SK-N-SH treated with all-trans-retinoic acid at 6 μM for 48 hours (cell line): ENCODE measurements around the gene TRRAP.

Source experiments
- ATAC-seq: fragments of 200-7000 bp; cut with Tn5 transposase; 3 replicates; pipeline ENCODE4 v1.9.1; 2020; ENCODE audit warnings: mild to moderate bottlenecking, moderate library complexity
- ARNTL ChIP-seq: fragments of 450-650 bp; formaldehyde crosslinking; IDR thresholded peaks from 2 replicates; pipeline ENCODE4 v1.5.0; 2020; ENCODE audit warnings: low read depth, mild to moderate bottlenecking, moderate library complexity, borderline replicate concordance
- CREB5 ChIP-seq: fragments of 250-450 bp; sonication (Bioruptor Pico); IDR thresholded peaks from 2 replicates; pipeline ENCODE4 v1.5.1; 2020; ENCODE audit warnings: low read depth, mild to moderate bottlenecking, moderate library complexity
- CSDC2 ChIP-seq: fragments of 250-450 bp; sonication (Bioruptor Pico); IDR thresholded peaks from 2 replicates; pipeline ENCODE4 v1.5.0; 2020; ENCODE audit warnings: mild to moderate bottlenecking, moderate library complexity
- ESRRG ChIP-seq: fragments of 250-450 bp; sonication (Bioruptor Pico); IDR thresholded peaks from 2 replicates; pipeline ENCODE4 v1.6.1; 2021; ENCODE audit warnings: mild to moderate bottlenecking
- ISL1 ChIP-seq: fragments of 250-450 bp; sonication (Bioruptor Pico); IDR thresholded peaks from 2 replicates; pipeline ENCODE4 v2.1.2; 2022; ENCODE audit warnings: mild to moderate bottlenecking, moderate library complexity
- OSR1 ChIP-seq: fragments of 250-450 bp; sonication (Bioruptor Pico); IDR thresholded peaks from 2 replicates; pipeline ENCODE4 v1.8.0; 2022; ENCODE audit warnings: moderate library complexity, mild to moderate bottlenecking, inconsistent platforms
- PATZ1 ChIP-seq: fragments of 250-450 bp; sonication (Bioruptor Pico); IDR thresholded peaks from 2 replicates; pipeline ENCODE4 v1.8.0; 2020; ENCODE audit warnings: mild to moderate bottlenecking, moderate library complexity, borderline replicate concordance
- POU6F1 ChIP-seq: fragments of 250-450 bp; sonication (Bioruptor Pico); IDR thresholded peaks from 2 replicates; pipeline ENCODE4 v1.8.0; 2021; ENCODE audit warnings: low read depth, mild to moderate bottlenecking, moderate library complexity, borderline replicate concordance
- PPARA ChIP-seq: fragments of 250-450 bp; sonication (Bioruptor Pico); IDR thresholded peaks from 2 replicates; pipeline ENCODE4 v1.5.0; 2020; ENCODE audit warnings: mild to moderate bottlenecking, borderline replicate concordance
- RARB ChIP-seq: fragments of 250-450 bp; sonication (Bioruptor Pico); IDR thresholded peaks from 2 replicates; pipeline ENCODE4 v1.8.0; 2021; ENCODE audit warnings: mild to moderate bottlenecking, moderate library complexity
- SNAI2 ChIP-seq: fragments of 250-450 bp; sonication (Bioruptor Pico); IDR thresholded peaks from 2 replicates; pipeline ENCODE4 v1.5.0; 2020; ENCODE audit warnings: mild to moderate bottlenecking, moderate library complexity
- TCF4 ChIP-seq: fragments of 250-450 bp; sonication (Bioruptor Pico); IDR thresholded peaks from 2 replicates; pipeline ENCODE4 v1.8.0; 2021; ENCODE audit warnings: mild to moderate bottlenecking, moderate library complexity, borderline replicate concordance
- TOX ChIP-seq: fragments of 250-450 bp; sonication (Bioruptor Pico); IDR thresholded peaks from 2 replicates; pipeline ENCODE4 v1.8.0; 2021; ENCODE audit warnings: mild to moderate bottlenecking, moderate library complexity, borderline replicate concordance
- TSHZ2 ChIP-seq: fragments of 250-450 bp; sonication (Bioruptor Pico); IDR thresholded peaks from 2 replicates; pipeline ENCODE4 v1.5.0; 2020; ENCODE audit warnings: mild to moderate bottlenecking, moderate library complexity
- ZC3H10 ChIP-seq: fragments of 250-450 bp; sonication (Bioruptor Pico); IDR thresholded peaks from 2 replicates; pipeline ENCODE4 v1.5.1; 2021; ENCODE audit warnings: mild to moderate bottlenecking, moderate library complexity
- ZFP3 ChIP-seq: fragments of 250-450 bp; sonication (Bioruptor Pico); IDR thresholded peaks from 2 replicates; pipeline ENCODE4 v1.5.0; 2020; ENCODE audit warnings: mild to moderate bottlenecking, moderate library complexity
- ZFP30 ChIP-seq: fragments of 450-650 bp; formaldehyde crosslinking; IDR thresholded peaks from 2 replicates; pipeline ENCODE4 v1.5.0; 2022; ENCODE audit warnings: mild to moderate bottlenecking, moderate library complexity
- ZNF565 ChIP-seq: fragments of 450-650 bp; formaldehyde crosslinking; conservative IDR thresholded peaks from 2 replicates; pipeline ENCODE4 v1.5.0; 2020; ENCODE audit warnings: low read depth, mild to moderate bottlenecking, moderate library complexity
- ZNF70 ChIP-seq: fragments of 450-650 bp; formaldehyde crosslinking; IDR thresholded peaks from 2 replicates; pipeline ENCODE4 v1.5.0; 2020; ENCODE audit warnings: mild to moderate bottlenecking, moderate library complexity
- ZNF8 ChIP-seq: fragments of 450-650 bp; formaldehyde crosslinking; IDR thresholded peaks from 2 replicates; pipeline ENCODE4 v1.5.0; 2020; ENCODE audit warnings: mild to moderate bottlenecking, moderate library complexity

Gene TRRAP

DNA sequence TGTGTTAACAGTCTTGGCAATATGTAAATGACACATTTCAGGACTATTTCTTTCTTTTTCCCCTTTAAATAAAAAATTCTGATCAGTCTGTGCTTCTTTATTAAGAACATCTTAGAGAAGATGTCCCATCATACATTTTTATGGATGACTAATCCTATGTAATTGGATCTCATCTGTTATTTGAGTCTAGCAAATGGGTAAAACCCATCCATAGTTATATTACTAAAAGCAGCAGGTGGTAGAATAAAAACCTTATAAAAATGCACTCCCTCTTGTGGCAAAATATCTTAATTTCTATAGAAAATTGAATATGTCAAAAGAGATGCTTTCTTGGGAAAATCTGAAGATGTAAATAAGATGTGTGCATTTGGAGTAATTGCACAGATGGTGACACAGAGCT lies 35.3 kb downstream of the TRRAP start (continued):
- TF ChIP-seq POU6F1 (CRISPR knock-in tag): no peak

DNA sequence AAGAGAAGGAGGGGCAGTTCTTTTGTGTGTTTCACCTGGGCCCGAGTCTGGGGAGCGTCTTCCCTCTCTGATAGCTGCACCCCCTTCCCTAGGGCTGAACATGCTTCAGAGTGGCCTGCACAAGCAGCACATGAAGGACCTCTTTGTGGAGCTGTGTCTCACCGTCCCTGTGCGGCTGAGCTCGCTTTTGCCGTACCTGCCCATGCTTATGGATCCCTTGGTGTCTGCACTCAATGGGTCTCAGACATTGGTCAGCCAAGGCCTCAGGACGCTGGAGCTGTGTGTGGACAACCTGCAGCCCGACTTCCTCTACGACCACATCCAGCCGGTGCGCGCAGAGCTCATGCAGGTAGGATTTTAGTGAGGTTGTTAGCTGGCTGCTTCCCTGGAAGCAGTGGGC lies 39.0 kb downstream of the TRRAP start:
- ATAC-seq: no peak
- no peak for TF ChIP-seq ISL1 (CRISPR knock-in tag)
- no peak for TF ChIP-seq ZFP3 (CRISPR knock-in tag)
- no peak for TF ChIP-seq TCF4 (CRISPR knock-in tag)
- TF ChIP-seq ZNF8 (CRISPR knock-in tag): no peak
- TF ChIP-seq RARB (CRISPR knock-in tag): no peak
- no peak for TF ChIP-seq ESRRG (CRISPR knock-in tag)
- TF ChIP-seq ZNF565 (CRISPR knock-in tag): no peak
- TF ChIP-seq OSR1 (CRISPR knock-in tag): no peak
- no peak for TF ChIP-seq ZC3H10 (CRISPR knock-in tag)
- no peak for TF ChIP-seq PPARA (CRISPR knock-in tag)
- no peak for TF ChIP-seq CREB5 (CRISPR knock-in tag)
- TF ChIP-seq TSHZ2 (CRISPR knock-in tag): no peak
- TF ChIP-seq PATZ1 (CRISPR knock-in tag): no peak
- no peak for TF ChIP-seq ARNTL (CRISPR knock-in tag)
- no peak for TF ChIP-seq ZNF70 (CRISPR knock-in tag)
- no peak for TF ChIP-seq POU6F1 (CRISPR knock-in tag)
- TF ChIP-seq CSDC2 (CRISPR knock-in tag): no peak
- no peak for TF ChIP-seq TOX (CRISPR knock-in tag)
- no peak for TF ChIP-seq ZFP30 (CRISPR knock-in tag)

- no peak; the same call in 2 of the 3 replicates for ATAC-seq
Observed at GRCh38 chr7:98921608-98922372, 43.5 kb downstream of the TRRAP start.

More at GRCh38 chr7:98921608-98922372, 43.5 kb downstream of the TRRAP start:
- TF ChIP-seq PPARA (CRISPR knock-in tag) (no peak), ESRRG (CRISPR knock-in tag) (no peak), ARNTL (CRISPR knock-in tag) (no peak), RARB (CRISPR knock-in tag) (no peak), TCF4 (CRISPR knock-in tag) (no peak), TSHZ2 (CRISPR knock-in tag) (no peak), ZNF8 (CRISPR knock-in tag) (no peak), ISL1 (CRISPR knock-in tag) (no peak), ZC3H10 (CRISPR knock-in tag) (no peak), TOX (CRISPR knock-in tag) (no peak), SNAI2 (no peak), OSR1 (CRISPR knock-in tag) (no peak)
